K562 (cell line): ENCODE data around the gene LENEP.

ENCODE experiments used
- BRCA1 ChIP-seq, 2 experiments: fragments of 450-650 bp in 1 of 2; sonication (generic) in 1 of 2; formaldehyde crosslinking in 1 of 2; IDR thresholded peaks; 2 replicates each; pipeline versions ENCODE4 v1.5.0 to v1.6.1; 2017 to 2020; ENCODE audit warnings: mild to moderate bottlenecking in 1 of 2, missing genetic modification reagents in 1 of 2
- JUN ChIP-seq, 2 experiments: sonication (generic) in 1 of 2; formaldehyde crosslinking in 1 of 2; IDR thresholded peaks; 2 replicates each; pipeline versions ENCODE4 v1.6.1 to v1.8.0; 2012 to 2022; ENCODE audit warnings: borderline replicate concordance in 2 of 2, mild to moderate bottlenecking in 2 of 2, improper control_type of control experiment in 1 of 2, low read depth in 1 of 2, low read length in 1 of 2, missing genetic modification reagents in 1 of 2
- KLF6 ChIP-seq: fragments of 250-450 bp; sonication (Bioruptor Pico); IDR thresholded peaks from 2 replicates; pipeline ENCODE4 v1.4.0; 2020; ENCODE audit warnings: mild to moderate bottlenecking, moderate library complexity, borderline replicate concordance
- MIER1 ChIP-seq: fragments of 450-650 bp; IDR thresholded peaks from 2 replicates; pipeline ENCODE4 v1.6.1; 2016; ENCODE audit warnings: antibody characterized with exemption, mild to moderate bottlenecking, low read depth
- MTA1 ChIP-seq: fragments of 450-650 bp; IDR thresholded peaks from 2 replicates; pipeline ENCODE4 v1.6.1; 2017; ENCODE audit warnings: borderline replicate concordance
- RFX5 ChIP-seq: IDR thresholded peaks from 2 replicates; pipeline ENCODE4 v1.6.1; 2011; ENCODE audit warnings: low read depth, mild to moderate bottlenecking, improper control_type of control experiment, low read length
- SMARCB1 ChIP-seq: IDR thresholded peaks from 2 replicates; pipeline ENCODE4 v1.6.1; 2011; ENCODE audit warnings: improper control_type of control experiment, low read depth; ENCODE audit not compliant: insufficient read length
- ZFX ChIP-seq: sonication (generic); formaldehyde crosslinking; IDR thresholded peaks from 2 replicates; pipeline ENCODE4 v1.8.0; 2022; ENCODE audit warnings: mild to moderate bottlenecking, missing genetic modification reagents, moderate library complexity

GRCh38 chr1:154954541-154954940, 38.8 kb upstream of the LENEP start:
- TF ChIP-seq MIER1 (no peak), RFX5 (no peak), JUN (IDR thresholded peaks at IDR 0.05; ENCODE audit: borderline replicate concordance, low read depth, low read length) (no peak), JUN (CRISPR knock-in tag; IDR thresholded peaks at IDR 0.05; ENCODE audit: borderline replicate concordance) (no peak), BRCA1 (IDR thresholded peaks at IDR 0.05) (no peak), BRCA1 (CRISPR knock-in tag; IDR thresholded peaks at IDR 0.05) (no peak), KLF6 (no peak), MTA1 (no peak), ZFX (CRISPR knock-in tag) (no peak), SMARCB1 (no peak)
